ENCODE measurements around the gene CFAP74. TPM values are rescaled to one million over a fixed set of nuclear protein-coding genes. Genes with fewer than 3 reads are reported as not detected.

Gene CFAP74
- total RNA-seq, 2 donors from 2014 or later: not detected

- TF ChIP-seq, protein P1, sequence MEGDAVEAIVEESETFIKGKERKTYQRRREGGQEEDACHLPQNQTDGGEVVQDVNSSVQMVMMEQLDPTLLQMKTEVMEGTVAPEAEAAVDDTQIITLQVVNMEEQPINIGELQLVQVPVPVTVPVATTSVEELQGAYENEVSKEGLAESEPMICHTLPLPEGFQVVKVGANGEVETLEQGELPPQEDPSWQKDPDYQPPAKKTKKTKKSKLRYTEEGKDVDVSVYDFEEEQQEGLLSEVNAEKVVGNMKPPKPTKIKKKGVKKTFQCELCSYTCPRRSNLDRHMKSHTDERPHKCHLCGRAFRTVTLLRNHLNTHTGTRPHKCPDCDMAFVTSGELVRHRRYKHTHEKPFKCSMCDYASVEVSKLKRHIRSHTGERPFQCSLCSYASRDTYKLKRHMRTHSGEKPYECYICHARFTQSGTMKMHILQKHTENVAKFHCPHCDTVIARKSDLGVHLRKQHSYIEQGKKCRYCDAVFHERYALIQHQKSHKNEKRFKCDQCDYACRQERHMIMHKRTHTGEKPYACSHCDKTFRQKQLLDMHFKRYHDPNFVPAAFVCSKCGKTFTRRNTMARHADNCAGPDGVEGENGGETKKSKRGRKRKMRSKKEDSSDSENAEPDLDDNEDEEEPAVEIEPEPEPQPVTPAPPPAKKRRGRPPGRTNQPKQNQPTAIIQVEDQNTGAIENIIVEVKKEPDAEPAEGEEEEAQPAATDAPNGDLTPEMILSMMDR (IDR thresholded peaks at IDR 0.05): no peak
- DNase-seq (ENCODE audit: low spot score): no peak
- Histone ChIP-seq H3K4me1 (peaks cover 0 to 42% of the 10 kb centered on the region in 2 donors), H3K36me3 (no peaks in the 10 kb centered on the region), H3K27me3 (no peaks in the 10 kb centered on the region), H3K27ac (peak overlapping the region in 1 of 2 donors; percentile 33), H3K9me3 (no peaks in the 10 kb centered on the region), H3K4me3 (no peak overlapping the region)
Measured at GRCh38 chr1:1894354-1895059, 109.1 kb downstream of the CFAP74 start.

DNA sequence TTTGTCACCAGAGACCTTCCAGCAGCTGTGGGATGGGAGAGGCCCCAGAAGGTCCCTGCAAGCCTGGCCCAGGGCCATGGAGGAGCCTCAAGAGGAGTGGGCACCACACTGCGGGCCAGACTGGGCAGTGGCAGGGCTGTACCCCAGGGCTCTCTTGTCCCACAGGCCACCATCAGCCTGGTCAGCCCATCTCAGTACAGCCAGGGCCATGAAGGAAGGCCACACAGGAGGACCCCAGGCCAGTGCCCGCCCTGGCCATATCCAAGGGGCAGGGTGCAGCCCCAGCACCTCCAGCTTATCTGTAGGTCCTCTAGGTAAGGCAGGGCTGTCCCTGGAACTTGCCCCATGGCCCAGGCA lies 109.6 kb downstream of the CFAP74 start:
- Histone ChIP-seq H3K27me3 (no peaks in the 10 kb centered on the region), H3K27ac (peak overlapping the region in 1 of 2 donors; percentile 33), H3K4me1 (peaks cover 0 to 47% of the 10 kb centered on the region in 2 donors), H3K36me3 (no peaks in the 10 kb centered on the region), H3K9me3 (no peaks in the 10 kb centered on the region), H3K4me3 (no peak overlapping the region)
- TF ChIP-seq, protein P1 (IDR thresholded peaks at IDR 0.05): no peak
- DNase-seq (ENCODE audit: low spot score): no peak

DNA sequence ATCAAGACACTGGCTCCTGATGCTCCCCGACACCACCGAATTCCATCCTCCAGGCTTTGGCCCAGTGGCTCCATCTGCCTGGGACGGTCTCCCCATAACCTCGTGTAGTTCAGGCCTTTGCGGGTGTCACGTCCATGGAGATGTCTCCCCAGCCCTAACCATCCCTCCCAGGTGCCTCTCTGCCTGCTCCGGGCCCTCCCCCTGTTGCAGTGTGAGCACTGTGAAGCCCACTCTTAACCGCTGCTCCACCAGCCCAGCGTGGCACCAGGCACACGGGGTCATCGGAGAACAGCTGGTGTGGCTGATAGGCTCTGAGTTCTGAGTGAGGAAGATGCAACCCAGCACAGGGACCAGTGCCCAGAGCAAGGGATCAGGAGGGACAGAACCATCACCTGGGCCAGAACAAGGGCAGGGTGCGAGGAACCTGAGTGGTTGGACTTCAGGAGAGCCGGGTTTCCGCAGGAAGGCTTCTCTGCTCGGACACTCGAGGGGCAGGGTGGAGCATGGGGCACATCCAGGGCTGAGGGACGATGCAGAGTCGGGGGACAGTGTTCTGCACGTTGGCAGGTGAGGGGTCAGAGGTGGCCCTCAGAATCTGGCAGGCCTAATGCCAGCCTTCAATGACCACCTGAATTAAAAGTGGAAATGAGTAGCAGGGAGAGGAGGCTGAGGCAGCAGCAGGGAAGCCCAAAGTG lies 110.1 kb downstream of the CFAP74 start:
- no peaks in the 10 kb centered on the region for H3K27me3 ChIP-seq
- TF ChIP-seq, protein P1 (IDR thresholded peaks at IDR 0.05): no peak
- H3K27ac ChIP-seq: no peak overlapping the region
- no peak overlapping the region for H3K4me3 ChIP-seq
- H3K4me1 ChIP-seq: peaks cover 0 to 52% of the 10 kb centered on the region in 2 donors
- H3K9me3 ChIP-seq: no peaks in the 10 kb centered on the region
- DNase-seq (ENCODE audit: low spot score): no peak
- no peaks in the 10 kb centered on the region for H3K36me3 ChIP-seq

- no peaks in the 10 kb centered on the region for H3K36me3 ChIP-seq
- no peaks in the 10 kb centered on the region for H3K27me3 ChIP-seq
- TF ChIP-seq, protein P1 (IDR thresholded peaks at IDR 0.05): no peak
- no peak overlapping the region for H3K4me3 ChIP-seq
- DNase-seq (ENCODE audit: low spot score): no peak
- H3K4me1 ChIP-seq: peaks cover 0 to 58% of the 10 kb centered on the region in 2 donors
- peak overlapping the region in 1 of 2 donors; percentile 95 for H3K27ac ChIP-seq
- H3K9me3 ChIP-seq: no peaks in the 10 kb centered on the region
Measured at GRCh38 chr1:1892763-1893120, 110.8 kb downstream of the CFAP74 start.

- Histone ChIP-seq H3K4me3 (peak overlapping the region; percentile 91), H3K27me3 (no peaks in the 10 kb centered on the region), H3K9me3 (no peaks in the 10 kb centered on the region), H3K4me1 (peaks cover 0 to 63% of the 10 kb centered on the region in 2 donors), H3K36me3 (no peaks in the 10 kb centered on the region), H3K27ac (peak overlapping the region; percentile 95 to 96)
- no peak for DNase-seq (ENCODE audit: low spot score)
- TF ChIP-seq, protein P1 (IDR thresholded peaks at IDR 0.05): no peak
Measured at GRCh38 chr1:1892079-1892762, 111.4 kb downstream of the CFAP74 start.

Data from right atrium auricular region (tissue), 2 donors.